Skeletal muscle satellite cell (primary cell): ENCODE data around the gene OPCML. TPM values are rescaled to one million over a fixed set of nuclear protein-coding genes. Genes with fewer than 3 reads are reported as not detected.

Experiments used
- H3K27me3 ChIP-seq: 2 replicates; pipeline ENCODE4 v1.7.0; 2013; ENCODE audit warnings: low read length; ENCODE audit not compliant: control insufficient read depth, insufficient read depth
- H3K36me3 ChIP-seq: 2 replicates; pipeline ENCODE4 v1.7.0; 2013; ENCODE audit warnings: mild to moderate bottlenecking, control low read depth, low read length; ENCODE audit not compliant: insufficient read depth
- H3K4me1 ChIP-seq: 2 replicates; pipeline ENCODE4 v1.7.0; 2013; ENCODE audit warnings: low read length; ENCODE audit not compliant: control insufficient read depth, insufficient read depth
- H3K4me2 ChIP-seq: 2 replicates; pipeline ENCODE4 v1.7.0; 2013; ENCODE audit warnings: mild to moderate bottlenecking, low read length
- H3K4me3 ChIP-seq: 2 replicates; pipeline ENCODE4 v1.7.0; 2013; ENCODE audit warnings: low read length
- H3K9ac ChIP-seq: 2 replicates; pipeline ENCODE4 v1.7.0; 2013; ENCODE audit warnings: mild to moderate bottlenecking, low read depth, low read length, moderate library complexity
- H3K9me3 ChIP-seq: replicated peaks from 2 replicates; pipeline ENCODE4 v1.7.0; 2013; ENCODE audit warnings: mild to moderate bottlenecking, control low read depth, low read length
- total RNA-seq: library from RNA; depleted of rRNA; stranded (reverse); fragments of >200 nt; gene quantifications from 2 replicates; pipeline ENCODE4 v1.2.3, GENCODE V29; 2012; rRNA removed

Gene OPCML
- total RNA-seq: under 0.01 TPM in 1 of 2 replicates, not detected in the other

GRCh38 chr11:133531971-133532651, at the start of gene OPCML:
TSS of gene OPCML (minus strand) at chr11:133532501.
- Histone ChIP-seq H3K9me3 (peaks cover 16% of the 10 kb centered on the region), H3K4me1 (no peaks in the 10 kb centered on the region), H3K9ac (no peak within 1 kb of the TSS), H3K4me3 (no peak within 1 kb of the TSS), H3K27me3 (no peaks in the 10 kb centered on the region), H3K4me2 (no peak within 1 kb of the TSS), H3K36me3 (no peaks in the 10 kb centered on the region)

- H3K4me3 ChIP-seq: no peak overlapping the region
- no peaks in the 10 kb centered on the region for H3K27me3 ChIP-seq
- peaks cover 13% of the 10 kb centered on the region for H3K9me3 ChIP-seq
- H3K9ac ChIP-seq: no peak overlapping the region
- H3K4me2 ChIP-seq: no peak overlapping the region
- no peaks in the 10 kb centered on the region for H3K4me1 ChIP-seq
- no peaks in the 10 kb centered on the region for H3K36me3 ChIP-seq
These were observed 48.8 kb upstream of the OPCML start for GRCh38 chr11:133581091-133581490.

- no peaks in the 10 kb centered on the region for H3K36me3 ChIP-seq
- H3K9ac ChIP-seq: no peak overlapping the region
- peaks cover 21% of the 10 kb centered on the region for H3K9me3 ChIP-seq
- H3K4me1 ChIP-seq: no peaks in the 10 kb centered on the region
- H3K4me2 ChIP-seq: no peak overlapping the region
- H3K4me3 ChIP-seq: no peak overlapping the region
- H3K27me3 ChIP-seq: no peaks in the 10 kb centered on the region
These were observed 47.1 kb upstream of the OPCML start for GRCh38 chr11:133579165-133580031.

GRCh38 chr11:133577403-133577802, 45.1 kb upstream of the OPCML start:
- H3K9ac ChIP-seq: no peak overlapping the region
- H3K4me2 ChIP-seq: no peak overlapping the region
- H3K4me3 ChIP-seq: no peak overlapping the region
- H3K27me3 ChIP-seq: no peaks in the 10 kb centered on the region
- H3K9me3 ChIP-seq: peaks cover 15% of the 10 kb centered on the region
- no peaks in the 10 kb centered on the region for H3K36me3 ChIP-seq
- no peaks in the 10 kb centered on the region for H3K4me1 ChIP-seq

- Histone ChIP-seq H3K27me3 (no peaks in the 10 kb centered on the region), H3K4me2 (no peak overlapping the region), H3K4me3 (no peak overlapping the region), H3K9ac (no peak overlapping the region), H3K9me3 (peaks cover 10% of the 10 kb centered on the region), H3K4me1 (no peaks in the 10 kb centered on the region), H3K36me3 (no peaks in the 10 kb centered on the region)
These were observed 44.0 kb upstream of the OPCML start for GRCh38 chr11:133576351-133576750.

GRCh38 chr11:133573081-133573480, 40.8 kb upstream of the OPCML start:
- Histone ChIP-seq H3K4me3 (no peak overlapping the region), H3K36me3 (no peaks in the 10 kb centered on the region), H3K4me2 (no peak overlapping the region), H3K27me3 (no peaks in the 10 kb centered on the region), H3K4me1 (no peaks in the 10 kb centered on the region), H3K9me3 (peaks cover 13% of the 10 kb centered on the region), H3K9ac (no peak overlapping the region)

GRCh38 chr11:133570376-133570775, 38.1 kb upstream of the OPCML start:
- Histone ChIP-seq H3K4me1 (no peaks in the 10 kb centered on the region), H3K9ac (no peak overlapping the region), H3K27me3 (no peaks in the 10 kb centered on the region), H3K36me3 (no peaks in the 10 kb centered on the region), H3K4me3 (no peak overlapping the region), H3K4me2 (no peak overlapping the region), H3K9me3 (peaks cover 10% of the 10 kb centered on the region)

GRCh38 chr11:133563505-133564025, 31.3 kb upstream of the OPCML start:
- Histone ChIP-seq H3K4me2 (no peak overlapping the region), H3K9me3 (peaks cover 7% of the 10 kb centered on the region), H3K4me1 (no peaks in the 10 kb centered on the region), H3K9ac (no peak overlapping the region), H3K27me3 (no peaks in the 10 kb centered on the region), H3K36me3 (no peaks in the 10 kb centered on the region), H3K4me3 (no peak overlapping the region)

- Histone ChIP-seq H3K9me3 (peaks cover 7% of the 10 kb centered on the region), H3K36me3 (no peaks in the 10 kb centered on the region), H3K4me3 (no peak overlapping the region), H3K4me1 (no peaks in the 10 kb centered on the region), H3K4me2 (no peak overlapping the region), H3K9ac (no peak overlapping the region), H3K27me3 (no peaks in the 10 kb centered on the region)
These were observed 28.2 kb upstream of the OPCML start for GRCh38 chr11:133560472-133560855.

- Histone ChIP-seq H3K4me1 (no peaks in the 10 kb centered on the region), H3K4me2 (no peak overlapping the region), H3K36me3 (no peaks in the 10 kb centered on the region), H3K9me3 (peaks cover 7% of the 10 kb centered on the region), H3K27me3 (no peaks in the 10 kb centered on the region), H3K9ac (no peak overlapping the region), H3K4me3 (no peak overlapping the region)
These were observed 27.7 kb upstream of the OPCML start for GRCh38 chr11:133559833-133560471.

GRCh38 chr11:133559382-133559781, 27.1 kb upstream of the OPCML start:
- no peaks in the 10 kb centered on the region for H3K36me3 ChIP-seq
- H3K9ac ChIP-seq: no peak overlapping the region
- no peak overlapping the region for H3K4me3 ChIP-seq
- H3K4me2 ChIP-seq: no peak overlapping the region
- peaks cover 7% of the 10 kb centered on the region for H3K9me3 ChIP-seq
- H3K4me1 ChIP-seq: no peaks in the 10 kb centered on the region
- no peaks in the 10 kb centered on the region for H3K27me3 ChIP-seq
